Neural progenitor cell (in vitro differentiated cells): Measurements from ENCODE around the gene CIBAR2. TPM values are rescaled to one million over a fixed set of nuclear protein-coding genes. Genes with fewer than 3 reads are reported as not detected.

ENCODE experiments used
- DNase-seq: peaks from one replicate; pipeline ENCODE4 v3.0.0-alpha.2; 2016; ENCODE audit warnings: low spot score
- H2AFZ ChIP-seq: fragments of 200-600 bp; sonication (generic); replicated peaks from 2 replicates; pipeline ENCODE4 v1.6.1; 2016; ENCODE audit warnings: antibody characterized with exemption
- H3F3A ChIP-seq: fragments of 200-600 bp; sonication (generic); 2 replicates; pipeline ENCODE4 v1.6.1; 2016; ENCODE audit warnings: antibody characterized with exemption, low read depth
- H3K27ac ChIP-seq: fragments of 200-600 bp; sonication (generic); 2 replicates; pipeline ENCODE4 v1.5.1; 2016; ENCODE audit warnings: mild to moderate bottlenecking
- H3K27me3 ChIP-seq: fragments of 200-600 bp; sonication (generic); 2 replicates; pipeline ENCODE4 v1.6.1; 2016; ENCODE audit warnings: mild to moderate bottlenecking, moderate library complexity
- H3K36me3 ChIP-seq: fragments of 200-600 bp; sonication (generic); 2 replicates; pipeline ENCODE4 v1.5.1; 2016
- H3K4me1 ChIP-seq: fragments of 200-600 bp; sonication (generic); 2 replicates; pipeline ENCODE4 v1.6.1; 2016; ENCODE audit warnings: mixed run types
- H3K4me2 ChIP-seq: fragments of 200-600 bp; sonication (generic); 2 replicates; pipeline ENCODE4 v1.6.1; 2016
- H3K4me3 ChIP-seq: fragments of 200-600 bp; sonication (generic); 2 replicates; pipeline ENCODE4 v1.5.1; 2016
- H3K79me2 ChIP-seq: fragments of 200-600 bp; sonication (generic); 2 replicates; pipeline ENCODE4 v1.6.1; 2016; ENCODE audit warnings: low read depth
- H3K9ac ChIP-seq: fragments of 200-600 bp; sonication (generic); 2 replicates; pipeline ENCODE4 v1.6.1; 2016
- H3K9me3 ChIP-seq: fragments of 200-600 bp; sonication (generic); 2 replicates; pipeline ENCODE4 v1.5.1; 2016; ENCODE audit warnings: low read depth
- H4K20me1 ChIP-seq: fragments of 200-600 bp; sonication (generic); 2 replicates; pipeline ENCODE4 v1.6.1; 2016; ENCODE audit warnings: low read depth
- H3K27ac Mint-ChIP-seq: 3 replicates; pipeline ENCODE4 v1.8.0; 2021; ENCODE audit warnings: mixed read lengths
- H3K27me3 Mint-ChIP-seq: 2 replicates; pipeline ENCODE4 v1.8.0; 2022; ENCODE audit warnings: low read depth, mild to moderate bottlenecking, inconsistent platforms, moderate library complexity, mixed read lengths; ENCODE audit not compliant: insufficient read depth
- H3K36me3 Mint-ChIP-seq: 3 replicates; pipeline ENCODE4 v1.8.0; 2021; ENCODE audit warnings: mixed read lengths
- H3K4me1 Mint-ChIP-seq: 3 replicates; pipeline ENCODE4 v1.8.0; 2021; ENCODE audit warnings: mixed read lengths
- H3K4me3 Mint-ChIP-seq: 3 replicates; pipeline ENCODE4 v1.8.0; 2021; ENCODE audit warnings: mild to moderate bottlenecking, moderate library complexity, mixed read lengths
- H3K9me3 Mint-ChIP-seq: 3 replicates; pipeline ENCODE4 v1.8.0; 2020; ENCODE audit warnings: mixed read lengths
- CTCF ChIP-seq: fragments of 200-600 bp; sonication (generic); IDR thresholded peaks from 2 replicates; pipeline ENCODE4 v1.5.1; 2017; ENCODE audit warnings: antibody characterized with exemption, mild to moderate bottlenecking
- EZH2 ChIP-seq: fragments of 200-600 bp; sonication (generic); IDR thresholded peaks from 2 replicates; pipeline ENCODE4 v1.6.1; 2017; ENCODE audit warnings: antibody characterized with exemption, mild to moderate bottlenecking, moderate library complexity
- EZH2phosphoT487 ChIP-seq: fragments of 200-600 bp; sonication (generic); IDR thresholded peaks from 2 replicates; pipeline ENCODE4 v1.6.1; 2017; ENCODE audit warnings: antibody characterized with exemption
- total RNA-seq: library from RNA; depleted of rRNA; stranded (reverse); fragments of >200 nt; gene quantifications from 2 replicates; pipeline ENCODE4 v1.2.3, GENCODE V29; 2015; ENCODE audit warnings: low replicate concordance

The CIBAR2 gene
- total RNA-seq, 1 donor from 2014 or later = not detected

DNA sequence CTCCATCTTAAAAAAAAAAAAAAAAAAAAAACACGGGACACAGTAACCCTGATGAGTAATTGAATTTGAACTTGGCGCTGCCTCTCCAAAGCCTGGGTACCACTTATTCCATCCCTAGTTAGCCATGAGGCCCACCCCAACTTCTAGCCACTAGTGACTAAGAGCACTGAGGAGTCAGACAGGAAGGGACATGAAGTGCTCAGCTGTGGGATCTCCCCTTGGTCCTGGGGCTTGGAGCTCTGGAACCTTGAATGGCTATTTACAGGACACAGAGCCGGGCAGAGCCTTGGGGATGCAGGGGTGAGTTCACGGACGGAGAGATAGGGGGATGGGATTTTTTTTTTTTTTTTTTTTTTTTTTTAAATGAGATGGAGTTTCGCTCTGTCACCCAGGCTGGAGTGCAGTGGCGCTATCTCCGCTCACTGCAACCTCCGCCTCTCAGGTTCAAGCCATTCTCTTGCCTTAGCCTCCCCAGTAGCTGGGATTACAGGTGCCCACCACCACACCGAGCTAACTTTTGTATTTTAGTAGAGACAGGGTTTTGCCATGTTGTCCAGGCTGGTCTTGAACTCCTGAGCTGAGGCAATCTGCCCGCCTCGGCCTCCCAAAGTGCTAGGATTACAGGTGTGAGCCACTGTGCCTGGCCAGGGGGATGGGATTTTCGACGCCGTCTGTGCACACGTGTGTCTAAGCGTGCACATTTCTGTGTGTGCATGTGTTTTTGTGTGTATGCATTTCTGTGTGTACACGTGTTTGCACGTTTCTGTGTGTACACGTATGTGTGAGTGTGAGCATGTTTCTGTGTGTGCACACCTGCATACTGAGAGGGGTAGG lies 20.4 kb upstream of the CIBAR2 start:
- H3K4me3 ChIP-seq = no peak overlapping the region
- H3K9me3 ChIP-seq = no peaks in the 10 kb centered on the region
- H3K79me2 ChIP-seq = no peaks in the 10 kb centered on the region
- no peak for DNase-seq
- H3K27ac Mint-ChIP-seq = peak overlapping the region; percentile 92
- no peaks in the 10 kb centered on the region for H3K27me3 ChIP-seq
- no peak overlapping the region for H2AFZ ChIP-seq
- H3K27me3 Mint-ChIP-seq = peaks cover 22% of the 10 kb centered on the region
- no peaks in the 10 kb centered on the region for H4K20me1 ChIP-seq
- H3K9me3 Mint-ChIP-seq = no peaks in the 10 kb centered on the region
- H3K36me3 ChIP-seq = no peaks in the 10 kb centered on the region
- H3K4me1 ChIP-seq = peaks cover 4% of the 10 kb centered on the region
- H3K9ac ChIP-seq = no peak overlapping the region
- peaks cover 2% of the 10 kb centered on the region for H3K36me3 Mint-ChIP-seq
- H3K4me1 Mint-ChIP-seq = peaks cover 38% of the 10 kb centered on the region
- no peak overlapping the region for H3K27ac ChIP-seq
- no peak overlapping the region for H3K4me2 ChIP-seq
- TF ChIP-seq EZH2phosphoT487 = no peak
- TF ChIP-seq EZH2 = no peak
- no peak for TF ChIP-seq CTCF
- peaks cover under 1% of the 10 kb centered on the region for H3F3A ChIP-seq
- no peak overlapping the region for H3K4me3 Mint-ChIP-seq

DNA sequence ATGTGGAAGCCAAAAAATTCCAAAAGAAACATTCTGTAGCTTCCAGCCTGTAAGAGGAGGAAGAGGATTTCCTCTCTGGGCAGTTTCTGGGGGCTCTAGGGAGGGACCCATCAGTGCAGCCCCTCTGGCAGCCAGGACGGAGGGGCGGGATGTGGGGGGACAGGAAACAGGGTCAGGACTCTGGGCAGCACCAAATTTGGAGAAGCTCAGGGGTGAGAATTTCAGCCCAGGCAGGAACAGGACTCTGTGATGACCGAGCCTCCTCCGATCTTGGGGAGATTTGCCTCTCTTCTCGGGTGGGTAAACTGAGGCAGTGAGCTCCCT lies 18.4 kb upstream of the CIBAR2 start:
- TF ChIP-seq CTCF (no peak), EZH2 (no peak), EZH2phosphoT487 (no peak)
- no peak overlapping the region for H3K27ac ChIP-seq
- peaks cover 21% of the 10 kb centered on the region for H3K27me3 Mint-ChIP-seq
- H3K4me3 ChIP-seq = no peak overlapping the region
- H3K9me3 ChIP-seq = no peaks in the 10 kb centered on the region
- peaks cover 2% of the 10 kb centered on the region for H3K36me3 Mint-ChIP-seq
- H4K20me1 ChIP-seq = no peaks in the 10 kb centered on the region
- peaks cover 19% of the 10 kb centered on the region for H3K4me1 ChIP-seq
- peaks cover 42% of the 10 kb centered on the region for H3K4me1 Mint-ChIP-seq
- H3F3A ChIP-seq = peaks cover 21% of the 10 kb centered on the region
- no peak for DNase-seq
- H2AFZ ChIP-seq = peak overlapping the region; percentile 84
- no peaks in the 10 kb centered on the region for H3K9me3 Mint-ChIP-seq
- peak overlapping the region; percentile 62 for H3K27ac Mint-ChIP-seq
- no peaks in the 10 kb centered on the region for H3K79me2 ChIP-seq
- no peaks in the 10 kb centered on the region for H3K36me3 ChIP-seq
- no peaks in the 10 kb centered on the region for H3K27me3 ChIP-seq
- no peak overlapping the region for H3K4me2 ChIP-seq
- H3K4me3 Mint-ChIP-seq = no peak overlapping the region
- H3K9ac ChIP-seq = no peak overlapping the region

DNA sequence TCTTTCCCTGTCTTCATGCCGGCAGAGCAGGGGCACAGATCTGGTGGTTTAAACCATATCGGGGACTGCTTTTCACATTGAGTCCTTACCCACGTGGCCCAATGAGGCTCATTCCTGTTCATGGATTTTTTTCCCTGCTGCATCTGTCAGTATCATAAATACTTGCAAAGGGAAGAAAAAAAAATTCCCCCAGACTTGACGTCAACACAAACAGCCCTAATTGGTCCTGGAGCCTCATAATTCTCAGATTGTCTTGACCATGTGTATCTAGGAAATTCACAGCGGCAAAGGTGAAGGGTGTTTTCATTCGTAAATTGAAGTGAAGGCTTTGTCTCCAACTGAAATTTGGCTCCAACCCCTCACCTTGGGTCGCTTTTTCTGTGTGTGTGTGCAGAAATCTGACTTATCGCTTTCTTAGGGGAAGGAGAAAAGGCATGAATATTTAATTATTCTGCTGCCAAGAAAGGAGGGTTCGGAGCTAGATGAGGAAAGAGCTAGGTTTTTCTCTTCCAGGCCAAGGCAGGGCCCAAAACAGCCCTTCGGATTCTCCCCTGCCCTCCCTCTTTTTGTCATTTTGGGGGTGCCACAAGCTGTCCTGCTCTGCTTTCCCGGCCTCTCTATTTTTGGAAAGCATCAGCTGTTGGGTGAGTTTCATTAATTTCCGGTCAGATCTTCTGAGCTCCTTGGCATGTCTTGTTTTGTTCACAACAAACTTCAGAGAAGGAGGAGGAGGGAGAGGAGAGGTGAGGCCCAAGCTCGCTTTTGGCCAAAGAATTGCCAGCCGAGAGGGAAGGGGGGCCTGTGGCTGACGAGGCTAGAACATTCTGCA lies 17.8 kb upstream of the CIBAR2 start:
- Mint-ChIP-seq H3K27me3 (peaks cover 21% of the 10 kb centered on the region), H3K4me1 (peaks cover 44% of the 10 kb centered on the region), H3K9me3 (peaks cover 2% of the 10 kb centered on the region), H3K4me3 (no peak overlapping the region), H3K36me3 (peaks cover 2% of the 10 kb centered on the region), H3K27ac (peak overlapping the region; percentile 62)
- Histone ChIP-seq H3F3A (peaks cover 24% of the 10 kb centered on the region), H3K79me2 (no peaks in the 10 kb centered on the region), H3K9ac (no peak overlapping the region), H3K27me3 (no peaks in the 10 kb centered on the region), H3K9me3 (no peaks in the 10 kb centered on the region), H4K20me1 (no peaks in the 10 kb centered on the region), H3K4me3 (no peak overlapping the region), H3K4me1 (peaks cover 19% of the 10 kb centered on the region), H3K27ac (no peak overlapping the region), H3K4me2 (no peak overlapping the region), H3K36me3 (no peaks in the 10 kb centered on the region), H2AFZ (peak overlapping the region; percentile 84)
- no peak for DNase-seq
- TF ChIP-seq CTCF (no peak), EZH2 (no peak), EZH2phosphoT487 (no peak)
